Sigmoid colon (tissue), 4 donors: ENCODE results near the gene SLC38A8.

Experiments used
- EP300 ChIP-seq, 4 donors: sonication (generic); formaldehyde crosslinking; IDR thresholded peaks; one replicate each; pipeline ENCODE4 v1.6.1; 2017; ENCODE audit warnings: antibody characterized with exemption in 4 of 4
- POLR2A ChIP-seq, 2 donors: fragments of 450-650 bp; IDR thresholded peaks; one replicate each; pipeline ENCODE4 v1.6.1; 2016; ENCODE audit warnings: antibody characterized with exemption in 2 of 2, mild to moderate bottlenecking in 2 of 2, moderate library complexity in 2 of 2
- TF ChIP-seq, protein P1 (sequence below), 4 experiments: fragments of 450-650 bp in 3 of 4; fragments of 200-600 bp in 1 of 4; IDR thresholded peaks; one replicate each; pipeline ENCODE4 v1.5.1; 2016 to 2019; ENCODE audit warnings: antibody characterized with exemption in 4 of 4, mild to moderate bottlenecking in 3 of 4, moderate library complexity in 2 of 4

DNA sequence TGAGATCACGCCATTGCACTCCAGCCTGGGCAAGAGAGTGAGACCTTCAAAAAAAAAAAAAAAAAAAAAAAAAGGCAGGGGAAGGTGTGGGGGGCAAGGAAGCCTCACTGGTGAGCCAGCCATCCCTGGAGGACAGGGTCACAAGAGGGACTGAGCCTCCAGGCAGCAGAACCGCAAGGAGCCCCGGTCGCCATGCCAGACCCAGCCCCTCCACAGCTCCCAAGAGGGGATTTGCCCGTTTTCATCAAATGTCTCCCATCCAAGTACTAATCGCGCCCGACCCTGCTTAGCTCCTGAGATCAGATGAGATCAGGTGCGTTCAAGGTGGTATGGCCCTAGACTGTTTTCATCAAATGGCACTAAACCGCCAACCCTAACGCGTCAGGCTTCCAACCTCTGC, 2.9 kb downstream of the SLC38A8 start:
- TF ChIP-seq, protein P1, sequence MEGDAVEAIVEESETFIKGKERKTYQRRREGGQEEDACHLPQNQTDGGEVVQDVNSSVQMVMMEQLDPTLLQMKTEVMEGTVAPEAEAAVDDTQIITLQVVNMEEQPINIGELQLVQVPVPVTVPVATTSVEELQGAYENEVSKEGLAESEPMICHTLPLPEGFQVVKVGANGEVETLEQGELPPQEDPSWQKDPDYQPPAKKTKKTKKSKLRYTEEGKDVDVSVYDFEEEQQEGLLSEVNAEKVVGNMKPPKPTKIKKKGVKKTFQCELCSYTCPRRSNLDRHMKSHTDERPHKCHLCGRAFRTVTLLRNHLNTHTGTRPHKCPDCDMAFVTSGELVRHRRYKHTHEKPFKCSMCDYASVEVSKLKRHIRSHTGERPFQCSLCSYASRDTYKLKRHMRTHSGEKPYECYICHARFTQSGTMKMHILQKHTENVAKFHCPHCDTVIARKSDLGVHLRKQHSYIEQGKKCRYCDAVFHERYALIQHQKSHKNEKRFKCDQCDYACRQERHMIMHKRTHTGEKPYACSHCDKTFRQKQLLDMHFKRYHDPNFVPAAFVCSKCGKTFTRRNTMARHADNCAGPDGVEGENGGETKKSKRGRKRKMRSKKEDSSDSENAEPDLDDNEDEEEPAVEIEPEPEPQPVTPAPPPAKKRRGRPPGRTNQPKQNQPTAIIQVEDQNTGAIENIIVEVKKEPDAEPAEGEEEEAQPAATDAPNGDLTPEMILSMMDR (IDR thresholded peaks at IDR 0.05), result no peak
- TF ChIP-seq POLR2A (IDR thresholded peaks at IDR 0.05), result no peak
- TF ChIP-seq EP300 (IDR thresholded peaks at IDR 0.05), result no peak
